HepG2 (cell line): ENCODE results near the gene VAMP2. TPM values are rescaled to one million over a fixed set of nuclear protein-coding genes. Genes with fewer than 3 reads are reported as not detected.
A peak's percentile ranks its signal among the peaks of the same experiment; 100 is the strongest.

Source experiments
- ARID2 ChIP-seq: sonication (generic); formaldehyde crosslinking; IDR thresholded peaks from 2 replicates; pipeline ENCODE4 v1.8.1; 2022; ENCODE audit warnings: mild to moderate bottlenecking, missing genetic modification reagents, borderline replicate concordance
- ARNT2 ChIP-seq: sonication (generic); formaldehyde crosslinking; IDR thresholded peaks from 2 replicates; pipeline ENCODE4 v1.8.0; 2022; ENCODE audit warnings: mild to moderate bottlenecking, low read depth, missing genetic modification reagents, moderate library complexity
- CBX1 ChIP-seq: IDR thresholded peaks from one replicate; pipeline ENCODE4 v1.6.1; 2016; ENCODE audit warnings: antibody characterized with exemption, low read depth
- CEBPG ChIP-seq: IDR thresholded peaks from 2 replicates; pipeline ENCODE4 v1.6.1; 2016
- FOXA1 ChIP-seq, 2 experiments: fragments of 450-650 bp in 1 of 2; sonication (generic) in 1 of 2; formaldehyde crosslinking in 1 of 2; IDR thresholded peaks; 2 replicates each; pipeline versions ENCODE4 v1.4.0 to v1.6.1; 2016 to 2020; ENCODE audit warnings: missing genetic modification reagents in 1 of 2
- JUN ChIP-seq: sonication (generic); formaldehyde crosslinking; IDR thresholded peaks from 2 replicates; pipeline ENCODE4 v1.4.0; 2020; ENCODE audit warnings: mild to moderate bottlenecking, missing genetic modification reagents
- KDM3A ChIP-seq: IDR thresholded peaks from 2 replicates; pipeline ENCODE4 v1.6.1; 2018; ENCODE audit warnings: low read depth, missing compliant biosample characterization
- RBAK ChIP-seq: sonication (generic); formaldehyde crosslinking; IDR thresholded peaks from 2 replicates; pipeline ENCODE4 v1.5.1; 2020; ENCODE audit warnings: mild to moderate bottlenecking, missing genetic modification reagents
- SETDB1 ChIP-seq: sonication (generic); formaldehyde crosslinking; IDR thresholded peaks from 2 replicates; pipeline ENCODE4 v1.5.1; 2020; ENCODE audit warnings: missing genetic modification reagents, mild to moderate bottlenecking, borderline replicate concordance
- SKI ChIP-seq: fragments of 450-650 bp; IDR thresholded peaks from one replicate; pipeline ENCODE4 v1.6.1; 2018; ENCODE audit warnings: mild to moderate bottlenecking; ENCODE audit not compliant: partially characterized antibody
- SP4 ChIP-seq: sonication (generic); formaldehyde crosslinking; IDR thresholded peaks from 2 replicates; pipeline ENCODE4 v1.8.1; 2023; ENCODE audit warnings: mild to moderate bottlenecking, missing genetic modification reagents
- SPEN ChIP-seq: sonication (generic); formaldehyde crosslinking; IDR thresholded peaks from 2 replicates; pipeline ENCODE4 v1.5.1; 2020; ENCODE audit warnings: low read depth, mild to moderate bottlenecking, missing genetic modification reagents
- SRSF1 ChIP-seq: fragments of 200-400 bp; formaldehyde crosslinking; optimal IDR thresholded peaks from 2 replicates; pipeline ENCODE3; 2017; ENCODE audit warnings: mild to moderate bottlenecking, low read depth, low read length, moderate library complexity
- YEATS4 ChIP-seq: sonication (generic); formaldehyde crosslinking; IDR thresholded peaks from 2 replicates; pipeline ENCODE4 v1.4.0; 2020; ENCODE audit warnings: missing genetic modification reagents, borderline replicate concordance
- ZFAT ChIP-seq: sonication (generic); formaldehyde crosslinking; conservative IDR thresholded peaks from 2 replicates; pipeline ENCODE4 v1.8.1; 2023; ENCODE audit warnings: missing genetic modification reagents, inconsistent platforms
- ZNF431 ChIP-seq: sonication (generic); formaldehyde crosslinking; IDR thresholded peaks from 2 replicates; pipeline ENCODE4 v1.9.0; 2022; ENCODE audit warnings: missing genetic modification reagents, low read depth, mild to moderate bottlenecking, borderline replicate concordance
- ZNF629 ChIP-seq: sonication (generic); formaldehyde crosslinking; conservative IDR thresholded peaks from 2 replicates; pipeline ENCODE4 v1.5.0; 2020; ENCODE audit warnings: missing genetic modification reagents
- ZSCAN22 ChIP-seq: sonication (generic); formaldehyde crosslinking; IDR thresholded peaks from 2 replicates; pipeline ENCODE4 v1.4.0; 2020; ENCODE audit warnings: mild to moderate bottlenecking, missing genetic modification reagents
- polyA plus RNA-seq, 8 experiments: library from polyadenylated mRNA; depleted of rRNA in 3 of 8; stranded (reverse) in 7 of 8; unstranded in 1 of 8; fragments of >200 nt; fragmentation: Illumina TruSeq in 4 of 8; extraction: Trizol in 4 of 8; gene quantifications; 2 replicates each; pipeline versions ENCODE4 v1.2.1 to v1.2.3, GENCODE V29; 2011 to 2016; ENCODE audit warnings: low read depth in 4 of 8, missing spikeins in 1 of 8, mixed read lengths in 1 of 8; ENCODE audit not compliant: insufficient read depth in 1 of 8
- total RNA-seq, 5 experiments: library from RNA; depleted of rRNA; stranded (reverse); fragments of >200 nt; fragmentation: Illumina TruSeq; extraction: Trizol; gene quantifications; 2 replicates each; pipeline ENCODE4 v1.2.3, GENCODE V29; 2016; ENCODE audit warnings: low read depth in 1 of 5
- TF ChIP-seq, protein P1 (sequence below): IDR thresholded peaks from 2 replicates; pipeline ENCODE4 v1.4.0; 2020; ENCODE audit warnings: mild to moderate bottlenecking, missing genetic modification reagents
- TF ChIP-seq, protein P2 (sequence below): sonication (generic); formaldehyde crosslinking; IDR thresholded peaks from 2 replicates; pipeline ENCODE4 v1.4.0; 2020; ENCODE audit warnings: missing genetic modification reagents, borderline replicate concordance
- TF ChIP-seq, protein P3 (sequence below): sonication (generic); formaldehyde crosslinking; IDR thresholded peaks from 2 replicates; pipeline ENCODE4 v1.8.0; 2022; ENCODE audit warnings: missing genetic modification reagents, low read depth, mild to moderate bottlenecking, borderline replicate concordance
- TF ChIP-seq, protein P4 (sequence below): sonication (generic); formaldehyde crosslinking; conservative IDR thresholded peaks from 2 replicates; pipeline ENCODE4 v1.8.1; 2023; ENCODE audit warnings: missing genetic modification reagents

The VAMP2 gene
- total and polyA plus RNA-seq, 2 of the 13 experiments (the other 11 are each of a cell fraction or from before 2014, with no cell fraction given): 3.9 to 17.2 TPM

GRCh38 chr17:8163978-8164814, 1.4 kb upstream of the VAMP2 start (continued):
- TF ChIP-seq SETDB1: no peak
- TF ChIP-seq SRSF1: no peak
- 0 out of 2 replicates have a peak, but pooled peaks have one; percentile 14 for TF ChIP-seq SPEN (CRISPR knock-in tag)
- TF ChIP-seq CEBPG (CRISPR knock-in tag): no peak; the same call in 1 of the 2 replicates
- TF ChIP-seq ARNT2 (CRISPR knock-in tag): no peak
- no peak for TF ChIP-seq ZFAT (CRISPR knock-in tag)
- TF ChIP-seq CBX1: no peak
- TF ChIP-seq RBAK: no peak
- TF ChIP-seq, protein P1, sequence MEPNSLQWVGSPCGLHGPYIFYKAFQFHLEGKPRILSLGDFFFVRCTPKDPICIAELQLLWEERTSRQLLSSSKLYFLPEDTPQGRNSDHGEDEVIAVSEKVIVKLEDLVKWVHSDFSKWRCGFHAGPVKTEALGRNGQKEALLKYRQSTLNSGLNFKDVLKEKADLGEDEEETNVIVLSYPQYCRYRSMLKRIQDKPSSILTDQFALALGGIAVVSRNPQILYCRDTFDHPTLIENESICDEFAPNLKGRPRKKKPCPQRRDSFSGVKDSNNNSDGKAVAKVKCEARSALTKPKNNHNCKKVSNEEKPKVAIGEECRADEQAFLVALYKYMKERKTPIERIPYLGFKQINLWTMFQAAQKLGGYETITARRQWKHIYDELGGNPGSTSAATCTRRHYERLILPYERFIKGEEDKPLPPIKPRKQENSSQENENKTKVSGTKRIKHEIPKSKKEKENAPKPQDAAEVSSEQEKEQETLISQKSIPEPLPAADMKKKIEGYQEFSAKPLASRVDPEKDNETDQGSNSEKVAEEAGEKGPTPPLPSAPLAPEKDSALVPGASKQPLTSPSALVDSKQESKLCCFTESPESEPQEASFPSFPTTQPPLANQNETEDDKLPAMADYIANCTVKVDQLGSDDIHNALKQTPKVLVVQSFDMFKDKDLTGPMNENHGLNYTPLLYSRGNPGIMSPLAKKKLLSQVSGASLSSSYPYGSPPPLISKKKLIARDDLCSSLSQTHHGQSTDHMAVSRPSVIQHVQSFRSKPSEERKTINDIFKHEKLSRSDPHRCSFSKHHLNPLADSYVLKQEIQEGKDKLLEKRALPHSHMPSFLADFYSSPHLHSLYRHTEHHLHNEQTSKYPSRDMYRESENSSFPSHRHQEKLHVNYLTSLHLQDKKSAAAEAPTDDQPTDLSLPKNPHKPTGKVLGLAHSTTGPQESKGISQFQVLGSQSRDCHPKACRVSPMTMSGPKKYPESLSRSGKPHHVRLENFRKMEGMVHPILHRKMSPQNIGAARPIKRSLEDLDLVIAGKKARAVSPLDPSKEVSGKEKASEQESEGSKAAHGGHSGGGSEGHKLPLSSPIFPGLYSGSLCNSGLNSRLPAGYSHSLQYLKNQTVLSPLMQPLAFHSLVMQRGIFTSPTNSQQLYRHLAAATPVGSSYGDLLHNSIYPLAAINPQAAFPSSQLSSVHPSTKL (CRISPR knock-in tag): peak; percentile 54
- TF ChIP-seq SP4: no peak; the same call in 1 of the 2 replicates
- no peak for TF ChIP-seq FOXA1 (IDR thresholded peaks at IDR 0.05)
- 0 out of 2 replicates have a peak, but pooled peaks have one; percentile 18 for TF ChIP-seq FOXA1 (CRISPR knock-in tag; IDR thresholded peaks at IDR 0.05)
- TF ChIP-seq, protein P2, sequence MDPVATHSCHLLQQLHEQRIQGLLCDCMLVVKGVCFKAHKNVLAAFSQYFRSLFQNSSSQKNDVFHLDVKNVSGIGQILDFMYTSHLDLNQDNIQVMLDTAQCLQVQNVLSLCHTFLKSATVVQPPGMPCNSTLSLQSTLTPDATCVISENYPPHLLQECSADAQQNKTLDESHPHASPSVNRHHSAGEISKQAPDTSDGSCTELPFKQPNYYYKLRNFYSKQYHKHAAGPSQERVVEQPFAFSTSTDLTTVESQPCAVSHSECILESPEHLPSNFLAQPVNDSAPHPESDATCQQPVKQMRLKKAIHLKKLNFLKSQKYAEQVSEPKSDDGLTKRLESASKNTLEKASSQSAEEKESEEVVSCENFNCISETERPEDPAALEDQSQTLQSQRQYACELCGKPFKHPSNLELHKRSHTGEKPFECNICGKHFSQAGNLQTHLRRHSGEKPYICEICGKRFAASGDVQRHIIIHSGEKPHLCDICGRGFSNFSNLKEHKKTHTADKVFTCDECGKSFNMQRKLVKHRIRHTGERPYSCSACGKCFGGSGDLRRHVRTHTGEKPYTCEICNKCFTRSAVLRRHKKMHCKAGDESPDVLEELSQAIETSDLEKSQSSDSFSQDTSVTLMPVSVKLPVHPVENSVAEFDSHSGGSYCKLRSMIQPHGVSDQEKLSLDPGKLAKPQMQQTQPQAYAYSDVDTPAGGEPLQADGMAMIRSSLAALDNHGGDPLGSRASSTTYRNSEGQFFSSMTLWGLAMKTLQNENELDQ (CRISPR knock-in tag): no peak
- no peak for TF ChIP-seq ARID2
- TF ChIP-seq ZNF431 (CRISPR knock-in tag): 0 out of 2 replicates have a peak, but pooled peaks have one; percentile 22
- TF ChIP-seq SKI: no peak
- no peak for TF ChIP-seq JUN (CRISPR knock-in tag)
- no peak for TF ChIP-seq KDM3A (CRISPR knock-in tag)
- peak; percentile 44; the same call in 1 of the 2 replicates for TF ChIP-seq YEATS4 (CRISPR knock-in tag)
- TF ChIP-seq ZSCAN22: no peak
- TF ChIP-seq ZNF629: no peak
- TF ChIP-seq, protein P3, sequence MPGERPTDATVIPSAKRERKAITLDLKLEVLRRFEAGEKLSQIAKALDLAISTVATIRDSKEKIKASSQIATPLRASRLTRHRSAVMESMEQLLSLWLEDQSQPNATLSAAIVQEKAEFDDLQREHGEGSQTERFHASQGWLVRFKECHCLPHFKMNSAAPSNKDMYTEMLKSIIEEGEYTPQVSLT (CRISPR knock-in tag): no peak
- TF ChIP-seq, protein P4, sequence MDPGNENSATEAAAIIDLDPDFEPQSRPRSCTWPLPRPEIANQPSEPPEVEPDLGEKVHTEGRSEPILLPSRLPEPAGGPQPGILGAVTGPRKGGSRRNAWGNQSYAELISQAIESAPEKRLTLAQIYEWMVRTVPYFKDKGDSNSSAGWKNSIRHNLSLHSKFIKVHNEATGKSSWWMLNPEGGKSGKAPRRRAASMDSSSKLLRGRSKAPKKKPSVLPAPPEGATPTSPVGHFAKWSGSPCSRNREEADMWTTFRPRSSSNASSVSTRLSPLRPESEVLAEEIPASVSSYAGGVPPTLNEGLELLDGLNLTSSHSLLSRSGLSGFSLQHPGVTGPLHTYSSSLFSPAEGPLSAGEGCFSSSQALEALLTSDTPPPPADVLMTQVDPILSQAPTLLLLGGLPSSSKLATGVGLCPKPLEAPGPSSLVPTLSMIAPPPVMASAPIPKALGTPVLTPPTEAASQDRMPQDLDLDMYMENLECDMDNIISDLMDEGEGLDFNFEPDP (CRISPR knock-in tag): no peak
